Retinal pigment epithelial cell (primary cell): ENCODE data around the gene BCL7A.

Experiments used
- DNase-seq: peaks from one replicate; pipeline ENCODE4 v3.0.0-alpha.2; 2010; ENCODE audit warnings: low read depth
- H3K4me3 ChIP-seq: 2 replicates; pipeline ENCODE4 v1.5.1; 2011; ENCODE audit warnings: mild to moderate bottlenecking, low read length, control low read depth, moderate library complexity
- CTCF ChIP-seq: conservative IDR thresholded peaks from 2 replicates; pipeline ENCODE4 v1.5.1; 2011; ENCODE audit warnings: low read depth, low read length, control low read depth, inconsistent platforms

BCL7A gene

GRCh38 chr12:122003651-122004611 lies 17.8 kb upstream of the BCL7A start:
- no peak overlapping the region for H3K4me3 ChIP-seq
- no peak for DNase-seq

DNA sequence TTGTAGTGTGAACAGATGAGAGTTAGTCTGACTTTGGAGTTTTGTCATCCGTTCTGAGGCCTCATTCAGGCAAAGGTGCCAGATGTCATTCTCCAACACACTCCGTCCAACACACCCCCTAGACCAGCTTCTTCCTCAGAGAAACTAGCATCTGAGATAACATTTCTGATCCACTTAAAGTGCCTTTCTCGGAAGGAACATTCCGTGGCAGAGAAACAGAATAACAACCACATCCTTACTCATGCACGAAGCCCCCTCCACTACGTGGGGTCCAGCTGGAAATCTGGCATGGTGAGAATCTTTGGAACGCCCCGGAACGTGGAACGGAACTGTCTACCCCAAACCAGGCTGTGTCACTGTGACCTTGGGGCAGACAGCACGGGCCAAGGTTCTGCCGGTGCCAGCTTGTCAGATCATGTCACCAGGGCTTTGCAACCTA lies 17.0 kb upstream of the BCL7A start:
- H3K4me3 ChIP-seq = no peak overlapping the region
- no peak for TF ChIP-seq CTCF
- DNase-seq = no peak

More at GRCh38 chr12:122003651-122004611, 17.8 kb upstream of the BCL7A start:
- no peak for TF ChIP-seq CTCF

GRCh38 chr12:122005252-122005776 lies 16.4 kb upstream of the BCL7A start:
- no peak overlapping the region for H3K4me3 ChIP-seq
- TF ChIP-seq CTCF = no peak
- no peak for DNase-seq

GRCh38 chr12:122006186-122006926 lies 15.3 kb upstream of the BCL7A start:
- H3K4me3 ChIP-seq = no peak overlapping the region
- no peak for TF ChIP-seq CTCF
- no peak for DNase-seq

GRCh38 chr12:122009741-122010140 lies 11.9 kb upstream of the BCL7A start:
- DNase-seq = no peak
- TF ChIP-seq CTCF = no peak
- no peak overlapping the region for H3K4me3 ChIP-seq

DNA sequence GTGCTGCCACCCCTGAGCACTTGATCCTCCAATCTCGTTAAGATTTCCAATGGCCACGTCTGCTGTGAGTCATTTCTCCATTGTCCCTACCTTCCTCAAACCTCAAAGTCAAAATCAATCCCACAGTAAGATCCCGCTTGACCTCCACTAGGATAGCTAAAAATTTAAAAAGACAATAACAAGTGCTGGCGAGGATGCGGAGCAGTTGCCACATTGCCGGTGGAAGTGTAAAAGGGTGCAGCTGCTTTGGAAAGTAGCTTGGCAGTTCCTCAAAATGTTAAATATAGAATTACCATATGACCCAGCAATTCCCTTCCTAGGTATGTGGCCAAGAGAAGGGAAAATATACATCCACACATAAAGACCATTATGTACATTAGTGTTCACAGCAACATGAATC lies 9.5 kb upstream of the BCL7A start:
- no peak for DNase-seq
- no peak overlapping the region for H3K4me3 ChIP-seq
- no peak for TF ChIP-seq CTCF
